Globus pallidus (tissue), 1 donor: Measurements from ENCODE around the gene CLCN4.

Experiments used
- DNase-seq: peaks from one replicate; pipeline ENCODE4 v3.0.0-alpha.2; 2015; ENCODE audit warnings: low spot score

Gene CLCN4

GRCh38 chrX:10244915-10245622, 88.3 kb downstream of the CLCN4 start:
- no peak for DNase-seq

DNA sequence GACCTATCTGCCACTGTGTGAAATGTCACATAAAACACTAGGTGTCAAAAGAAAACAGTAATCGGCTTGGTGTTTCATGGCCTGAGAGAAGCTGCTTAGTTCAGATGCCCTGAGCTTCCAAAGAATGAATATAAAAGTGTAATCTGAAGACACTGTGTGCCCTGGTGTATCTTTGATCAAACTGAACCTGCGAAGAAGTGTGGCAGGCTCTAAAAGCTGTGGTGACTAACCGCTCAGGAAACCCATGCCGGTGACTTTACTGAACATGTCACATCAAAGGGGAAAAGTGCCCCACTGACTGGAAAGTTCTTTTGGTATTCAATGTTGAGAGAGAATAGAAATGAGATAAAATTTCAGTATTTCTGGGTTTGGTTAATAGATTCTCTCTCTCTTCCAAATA, 89.1 kb downstream of the CLCN4 start:
- no peak for DNase-seq

- DNase-seq = no peak
Observed at GRCh38 chrX:10246297-10246696, 89.5 kb downstream of the CLCN4 start.

DNA sequence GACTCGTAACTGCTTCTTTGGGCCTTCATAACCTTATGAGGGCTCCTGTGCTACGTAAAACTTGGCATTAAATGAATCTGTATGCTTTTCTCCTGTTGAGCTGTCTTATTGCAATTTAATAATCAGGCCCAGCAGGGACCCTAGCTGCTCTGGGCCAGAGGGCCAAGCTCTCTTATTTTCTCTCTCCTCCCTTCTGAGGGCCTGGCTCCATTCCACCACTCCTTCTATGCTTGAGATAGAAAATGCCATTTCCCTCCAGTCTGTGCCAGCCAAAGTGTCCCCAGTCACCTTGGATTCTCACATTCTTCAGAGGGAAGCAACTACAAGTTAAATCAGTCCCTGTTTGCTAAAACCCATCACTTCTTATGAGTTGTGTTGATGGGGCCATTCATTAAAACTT, 90.1 kb downstream of the CLCN4 start:
- DNase-seq = no peak

- DNase-seq = no peak
Observed at GRCh38 chrX:10254739-10255138, 98.0 kb downstream of the CLCN4 start.

DNA sequence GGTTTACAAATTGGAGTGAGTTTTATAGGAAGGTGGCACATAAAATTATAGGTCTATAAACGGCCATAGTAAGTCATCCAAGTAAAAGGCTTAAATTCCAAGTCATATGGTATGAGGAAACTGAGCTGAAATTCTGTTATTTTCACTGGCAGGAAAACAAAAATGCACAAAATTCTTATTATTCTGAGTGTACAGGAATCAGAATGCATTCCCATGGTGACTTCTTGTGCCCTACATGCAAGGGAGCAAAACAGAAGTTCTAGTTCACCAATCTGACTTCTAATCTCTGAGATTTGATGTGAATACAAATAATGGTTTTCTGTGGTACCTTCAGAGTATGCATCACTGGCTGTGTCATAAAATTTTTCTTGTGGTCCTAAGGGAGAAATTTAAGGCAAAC, 102.9 kb downstream of the CLCN4 start:
- DNase-seq = no peak

GRCh38 chrX:10265775-10266174, 109.0 kb downstream of the CLCN4 start:
- no peak for DNase-seq

- peak; percentile 3 for DNase-seq
Observed at GRCh38 chrX:10278716-10279115, 121.9 kb downstream of the CLCN4 start.

GRCh38 chrX:10280071-10280470, 123.3 kb downstream of the CLCN4 start:
- DNase-seq = no peak

- DNase-seq = no peak
Observed at GRCh38 chrX:10282490-10282889, 125.7 kb downstream of the CLCN4 start.

DNA sequence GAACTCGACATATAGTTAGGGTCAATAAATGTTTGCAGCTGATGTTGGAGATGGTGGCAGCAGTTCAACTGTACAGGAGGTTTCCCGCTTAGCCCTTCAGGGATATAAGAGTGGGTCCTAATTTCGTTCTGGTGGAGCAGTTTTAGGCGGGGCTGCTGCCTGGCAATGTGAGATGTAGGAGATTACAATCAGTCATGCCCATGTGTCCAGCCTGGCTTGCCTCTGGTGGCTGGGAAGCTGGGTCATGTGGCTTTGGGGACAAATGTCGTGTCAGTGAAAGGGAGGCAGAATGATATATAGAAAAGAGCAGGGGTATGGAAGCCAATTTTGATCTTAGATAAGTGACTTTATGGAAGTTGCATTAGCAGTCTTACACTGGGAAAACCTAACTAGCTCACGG, 129.4 kb downstream of the CLCN4 start:
- DNase-seq = no peak
